ENCODE data around the gene TXNDC16. TPM values are rescaled to one million over a fixed set of nuclear protein-coding genes. Genes with fewer than 3 reads are reported as not detected.

Gene TXNDC16
- total RNA-seq, 2 experiments from 2014 or later = 21.6 to 26.5 TPM

DNA sequence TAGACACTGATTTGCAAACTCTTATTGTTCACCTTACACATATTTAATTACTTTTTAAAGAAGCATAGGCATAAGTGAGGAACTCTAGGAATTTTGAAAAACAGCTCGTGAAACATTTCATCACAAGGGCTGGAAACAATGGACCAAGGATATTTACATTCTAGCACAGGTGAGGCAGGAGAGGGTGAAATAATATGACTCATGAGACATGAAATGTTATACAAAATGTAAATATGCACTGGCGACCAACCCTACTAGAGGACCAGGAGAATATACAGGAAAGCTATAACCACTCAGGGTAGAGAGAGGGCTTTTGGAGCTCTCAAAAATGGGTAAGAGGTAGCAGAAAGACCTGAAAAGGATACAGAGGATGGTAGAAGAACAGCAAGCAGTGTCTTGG is 122.9 kb downstream of the TXNDC16 start:
- no TSS peak for BruUV-seq (replicated peaks)
- H3K36me3 ChIP-seq (ENCODE audit: insufficient read depth, low read length) = peaks cover 16% of the 10 kb centered on the region; the same call in 1 of the 2 replicates
- H2AFZ ChIP-seq (ENCODE audit: low read length) = no peak overlapping the region
- POLR2A ChIA-PET = no interaction called here
- no peak overlapping the region for H3K4me3 ChIP-seq (ENCODE audit: low read depth, low read length, poor library complexity, severe bottlenecking)
- no peak for TF ChIP-seq CTCF (conservative IDR thresholded peaks at IDR 0.05; ENCODE audit: low read length)
- TF ChIP-seq EZH2phosphoT487 (IDR thresholded peaks at IDR 0.05; ENCODE audit: borderline replicate concordance, low read depth, low read length) = no peak
- intact Hi-C loops (cut with micrococcal nuclease; ENCODE audit: unreplicated experiment) = no loop called here
- no peaks in the 10 kb centered on the region for H3K9me2 ChIP-seq (ENCODE audit: insufficient read depth, low read length)
- no peak for DNase-seq (ENCODE audit: low spot score)
- CTCF ChIA-PET (ENCODE audit: unreplicated experiment) = no interaction called here
- no peaks in the 10 kb centered on the region for H4K20me1 ChIP-seq (ENCODE audit: insufficient read depth, low read length)
- H3K9me3 ChIP-seq (ENCODE audit: low read length) = no peaks in the 10 kb centered on the region
- H3K4me1 ChIP-seq (ENCODE audit: insufficient read depth, low read length, poor library complexity, severe bottlenecking) = no peaks in the 10 kb centered on the region
- H3K27ac ChIP-seq (ENCODE audit: low read depth, low read length, poor library complexity, severe bottlenecking) = no peak overlapping the region
- H3K4me2 ChIP-seq (ENCODE audit: low read length) = no peak overlapping the region
- H3K79me2 ChIP-seq (ENCODE audit: insufficient read depth, low read depth, low read length) = no peaks in the 10 kb centered on the region

GRCh38 chr14:52427460-52427859 is 124.8 kb downstream of the TXNDC16 start:
- Histone ChIP-seq H3K9me3 (ENCODE audit: low read length) (no peaks in the 10 kb centered on the region), H2AFZ (ENCODE audit: low read length) (no peak overlapping the region), H3K4me2 (ENCODE audit: low read length) (no peak overlapping the region), H3K4me3 (ENCODE audit: low read depth, low read length, poor library complexity, severe bottlenecking) (no peak overlapping the region), H3K27ac (ENCODE audit: low read depth, low read length, poor library complexity, severe bottlenecking) (no peak overlapping the region), H4K20me1 (ENCODE audit: insufficient read depth, low read length) (no peaks in the 10 kb centered on the region), H3K4me1 (ENCODE audit: insufficient read depth, low read length, poor library complexity, severe bottlenecking) (no peaks in the 10 kb centered on the region), H3K9me2 (ENCODE audit: insufficient read depth, low read length) (no peaks in the 10 kb centered on the region), H3K36me3 (ENCODE audit: insufficient read depth, low read length) (peaks cover 12% of the 10 kb centered on the region; the same call in 1 of the 2 replicates), H3K79me2 (ENCODE audit: insufficient read depth, low read depth, low read length) (no peaks in the 10 kb centered on the region)
- DNase-seq (ENCODE audit: low spot score) = no peak
- BruUV-seq (replicated peaks) = no TSS peak
- POLR2A ChIA-PET = interaction anchor here (0.6 to 1.3 kb wide), 5 partner anchors 12 to 1329 kb away, joined by 3 to 4 read pairs (median 3); no protein-coding TSS in a partner anchor
- TF ChIP-seq EZH2phosphoT487 (IDR thresholded peaks at IDR 0.05; ENCODE audit: borderline replicate concordance, low read depth, low read length) (no peak), CTCF (conservative IDR thresholded peaks at IDR 0.05; ENCODE audit: low read length) (no peak)
- CTCF ChIA-PET (ENCODE audit: unreplicated experiment) = no interaction called here
- intact Hi-C loops (cut with micrococcal nuclease; ENCODE audit: unreplicated experiment) = no loop called here

DNA sequence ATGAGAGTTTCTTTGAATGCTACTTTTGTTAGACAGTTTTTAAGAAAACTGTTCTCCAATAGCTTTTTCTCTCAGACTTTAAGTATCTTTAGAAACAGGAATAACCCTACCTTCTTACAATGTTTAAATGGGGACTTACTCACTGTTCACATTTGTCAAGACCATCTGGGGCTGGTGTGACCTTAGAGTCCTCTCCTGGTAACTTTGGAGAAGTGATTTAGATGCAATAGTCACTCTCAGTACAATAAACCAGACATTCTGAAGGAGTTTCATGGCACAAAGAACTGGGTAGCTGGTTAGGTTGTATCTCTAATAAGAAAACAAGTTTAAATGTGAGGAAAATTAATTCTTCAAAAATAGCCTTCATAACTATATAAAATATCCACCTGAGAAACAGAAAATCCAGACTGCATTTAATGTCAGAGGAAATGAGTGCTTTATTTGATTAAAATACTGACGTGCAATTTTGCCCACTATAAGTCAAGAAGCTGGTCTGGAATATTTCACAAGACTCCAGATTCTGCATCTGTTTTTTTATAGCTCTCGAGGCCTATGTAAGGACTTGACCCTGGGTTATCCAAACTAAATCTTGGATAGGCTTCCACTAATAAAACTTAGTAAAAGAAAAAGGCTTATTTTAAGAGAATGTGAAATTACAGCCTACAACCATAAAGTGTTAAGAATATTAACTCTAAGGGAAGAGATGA is 129.5 kb downstream of the TXNDC16 start:
- no peaks in the 10 kb centered on the region for H3K79me2 ChIP-seq (ENCODE audit: insufficient read depth, low read depth, low read length)
- no peak overlapping the region for H3K27ac ChIP-seq (ENCODE audit: low read depth, low read length, poor library complexity, severe bottlenecking)
- intact Hi-C loops (cut with micrococcal nuclease; ENCODE audit: unreplicated experiment) = no loop called here
- H3K4me3 ChIP-seq (ENCODE audit: low read depth, low read length, poor library complexity, severe bottlenecking) = no peak overlapping the region
- no peaks in the 10 kb centered on the region for H3K9me2 ChIP-seq (ENCODE audit: insufficient read depth, low read length)
- H3K4me1 ChIP-seq (ENCODE audit: insufficient read depth, low read length, poor library complexity, severe bottlenecking) = no peaks in the 10 kb centered on the region
- no peak for DNase-seq (ENCODE audit: low spot score)
- no TSS peak for BruUV-seq (replicated peaks)
- CTCF ChIA-PET (ENCODE audit: unreplicated experiment) = no interaction called here
- no peaks in the 10 kb centered on the region for H4K20me1 ChIP-seq (ENCODE audit: insufficient read depth, low read length)
- H3K9me3 ChIP-seq (ENCODE audit: low read length) = no peaks in the 10 kb centered on the region
- no peak overlapping the region for H2AFZ ChIP-seq (ENCODE audit: low read length)
- H3K4me2 ChIP-seq (ENCODE audit: low read length) = no peak overlapping the region
- H3K36me3 ChIP-seq (ENCODE audit: insufficient read depth, low read length) = no peaks in the 10 kb centered on the region
- POLR2A ChIA-PET = interaction anchor here (0.6 to 1.5 kb wide), 2 partner anchors 10 kb away, joined by 3 to 5 read pairs; no protein-coding TSS in a partner anchor
- TF ChIP-seq CTCF (conservative IDR thresholded peaks at IDR 0.05; ENCODE audit: low read length) (no peak), EZH2phosphoT487 (IDR thresholded peaks at IDR 0.05; ENCODE audit: borderline replicate concordance, low read depth, low read length) (no peak)

Measured in OCI-LY7 (cell line).